Peyer's patch (tissue), 4 donors: Measurements from ENCODE around the gene ALDH1A2. TPM values are rescaled to one million over a fixed set of nuclear protein-coding genes. Genes with fewer than 3 reads are reported as not detected.

Experiments used
- DNase-seq, 3 donors: peaks; one replicate each; pipeline ENCODE4 v3.0.0-alpha.2; 2017 to 2019
- H3K27ac ChIP-seq, 4 donors: fragments of 200-600 bp; sonication (generic); one replicate each; pipeline ENCODE4 v1.5.1; 2016 to 2019
- H3K27me3 ChIP-seq, 2 donors: fragments of 200-600 bp; sonication (generic); one replicate each; pipeline ENCODE4 v1.5.1; 2019
- H3K36me3 ChIP-seq, 3 donors: fragments of 200-600 bp; sonication (generic); one replicate each; pipeline ENCODE4 v1.5.1; 2016 to 2019
- H3K4me1 ChIP-seq, 4 donors: fragments of 200-600 bp; sonication (generic); one replicate each; pipeline ENCODE4 v1.5.1; 2016 to 2019
- H3K4me3 ChIP-seq, 4 donors: fragments of 200-600 bp; sonication (generic); 1 replicate in 3 of 4; 2 replicates in 1 of 4; pipeline ENCODE4 v1.5.1; 2016 to 2019; ENCODE audit warnings: mild to moderate bottlenecking in 1 of 4
- H3K9me3 ChIP-seq, 4 donors: fragments of 200-600 bp; sonication (generic); one replicate each; pipeline ENCODE4 v1.5.1; 2016 to 2019; ENCODE audit warnings: mild to moderate bottlenecking in 1 of 4
- POLR2A ChIP-seq, 2 donors: fragments of 450-650 bp; IDR thresholded peaks; one replicate each; pipeline ENCODE4 v1.5.1; 2017; ENCODE audit warnings: antibody characterized with exemption in 2 of 2, mild to moderate bottlenecking in 2 of 2, moderate library complexity in 2 of 2
- total RNA-seq, 4 donors: library from RNA; depleted of rRNA; stranded (reverse); fragments of >200 nt; gene quantifications; one replicate each; pipeline ENCODE4 v1.1.0, GENCODE V29; 2016
- TF ChIP-seq, protein P1 (sequence below), 6 experiments: fragments of 450-650 bp in 4 of 6; fragments of 200-600 bp in 2 of 6; sonication (generic) in 1 of 6; IDR thresholded peaks; one replicate each; pipeline ENCODE4 v1.5.1; 2017 to 2019; ENCODE audit warnings: antibody characterized with exemption in 6 of 6, mild to moderate bottlenecking in 3 of 6, moderate library complexity in 1 of 6

ALDH1A2 gene
- total RNA-seq, 4 donors from 2014 or later: 1.1 to 13.1 (median 10.0) TPM; not detected in 1

DNA sequence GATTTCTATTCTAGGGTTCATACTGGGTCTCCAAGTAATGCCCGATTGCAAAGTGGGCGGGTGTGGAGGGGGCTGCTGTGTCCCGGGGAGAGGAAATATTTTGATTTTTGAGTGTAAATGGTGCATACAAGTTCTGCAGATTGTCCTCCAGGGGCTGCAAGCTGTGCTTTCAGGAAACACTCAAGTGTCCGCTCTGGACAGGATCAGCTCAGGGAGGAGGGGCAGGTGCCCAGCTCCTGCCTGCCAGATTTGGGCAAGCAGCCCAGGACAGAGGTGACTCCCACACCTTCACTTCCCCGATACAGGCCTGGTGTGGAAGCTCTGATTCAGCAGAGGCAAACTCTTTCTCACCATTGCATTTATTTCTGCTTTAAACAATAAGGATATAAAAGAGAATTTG, 142.7 kb downstream of the ALDH1A2 start:
- H3K27ac ChIP-seq: peak overlapping the region in 2 of 4 donors; percentile 2 to 24
- H3K27me3 ChIP-seq: no peaks in the 10 kb centered on the region
- TF ChIP-seq, protein P1, sequence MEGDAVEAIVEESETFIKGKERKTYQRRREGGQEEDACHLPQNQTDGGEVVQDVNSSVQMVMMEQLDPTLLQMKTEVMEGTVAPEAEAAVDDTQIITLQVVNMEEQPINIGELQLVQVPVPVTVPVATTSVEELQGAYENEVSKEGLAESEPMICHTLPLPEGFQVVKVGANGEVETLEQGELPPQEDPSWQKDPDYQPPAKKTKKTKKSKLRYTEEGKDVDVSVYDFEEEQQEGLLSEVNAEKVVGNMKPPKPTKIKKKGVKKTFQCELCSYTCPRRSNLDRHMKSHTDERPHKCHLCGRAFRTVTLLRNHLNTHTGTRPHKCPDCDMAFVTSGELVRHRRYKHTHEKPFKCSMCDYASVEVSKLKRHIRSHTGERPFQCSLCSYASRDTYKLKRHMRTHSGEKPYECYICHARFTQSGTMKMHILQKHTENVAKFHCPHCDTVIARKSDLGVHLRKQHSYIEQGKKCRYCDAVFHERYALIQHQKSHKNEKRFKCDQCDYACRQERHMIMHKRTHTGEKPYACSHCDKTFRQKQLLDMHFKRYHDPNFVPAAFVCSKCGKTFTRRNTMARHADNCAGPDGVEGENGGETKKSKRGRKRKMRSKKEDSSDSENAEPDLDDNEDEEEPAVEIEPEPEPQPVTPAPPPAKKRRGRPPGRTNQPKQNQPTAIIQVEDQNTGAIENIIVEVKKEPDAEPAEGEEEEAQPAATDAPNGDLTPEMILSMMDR (IDR thresholded peaks at IDR 0.05): no peak
- no peak for TF ChIP-seq POLR2A (IDR thresholded peaks at IDR 0.05)
- no peak for DNase-seq
- H3K4me3 ChIP-seq: no peak overlapping the region
- no peaks in the 10 kb centered on the region for H3K36me3 ChIP-seq
- H3K9me3 ChIP-seq: no peaks in the 10 kb centered on the region
- H3K4me1 ChIP-seq: peaks cover 0 to 24% (median 0%) of the 10 kb centered on the region in 4 donors

DNA sequence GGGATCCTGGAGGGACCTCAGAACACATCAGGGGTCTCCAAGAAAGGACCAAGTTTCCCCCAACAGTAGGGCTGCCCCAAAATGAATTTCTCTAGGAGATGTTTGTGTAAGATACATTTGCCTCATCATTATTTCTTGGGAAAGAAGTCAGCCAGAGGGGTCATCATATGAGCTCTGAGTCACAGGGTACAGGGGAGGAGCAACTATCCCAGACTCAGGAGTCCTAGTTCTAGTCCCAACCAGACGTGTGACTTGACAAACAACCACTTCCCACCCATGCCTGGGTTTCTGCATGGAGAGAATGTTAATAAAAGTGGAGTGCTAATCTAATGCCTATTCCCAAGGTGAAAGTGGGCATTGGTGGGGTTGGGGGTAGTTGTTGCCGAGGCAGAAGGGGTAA, 144.1 kb downstream of the ALDH1A2 start:
- H3K4me3 ChIP-seq: no peak overlapping the region
- no peaks in the 10 kb centered on the region for H3K9me3 ChIP-seq
- no peaks in the 10 kb centered on the region for H3K36me3 ChIP-seq
- no peak overlapping the region for H3K27ac ChIP-seq
- peaks cover 0 to 24% (median 0%) of the 10 kb centered on the region in 4 donors for H3K4me1 ChIP-seq
- H3K27me3 ChIP-seq: no peaks in the 10 kb centered on the region
- DNase-seq: no peak
- TF ChIP-seq POLR2A (IDR thresholded peaks at IDR 0.05): no peak

DNA sequence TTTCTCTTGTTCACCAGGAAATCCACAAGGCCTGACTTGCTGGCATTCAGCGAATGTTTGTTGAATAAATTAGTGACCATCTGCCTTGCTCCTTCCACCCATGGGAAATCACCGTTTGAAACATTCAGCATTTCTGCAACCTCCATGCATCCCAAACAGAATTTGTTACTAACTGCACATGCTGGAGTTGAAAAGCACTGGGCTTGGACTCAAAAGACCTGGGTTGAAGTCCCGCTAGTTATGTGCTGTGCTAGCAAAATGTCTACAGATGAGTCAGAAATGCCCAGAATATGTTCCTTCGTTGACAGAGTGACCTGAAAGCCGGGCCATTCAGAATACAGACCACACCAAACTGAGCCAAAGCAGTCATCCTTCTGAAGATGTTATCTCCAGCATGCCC, 144.6 kb downstream of the ALDH1A2 start:
- H3K4me3 ChIP-seq: no peak overlapping the region
- no peaks in the 10 kb centered on the region for H3K27me3 ChIP-seq
- TF ChIP-seq, protein P1 (IDR thresholded peaks at IDR 0.05): no peak
- H3K4me1 ChIP-seq: peaks cover 0 to 24% (median 0%) of the 10 kb centered on the region in 4 donors
- DNase-seq: no peak
- no peaks in the 10 kb centered on the region for H3K36me3 ChIP-seq
- H3K9me3 ChIP-seq: no peaks in the 10 kb centered on the region
- no peak overlapping the region for H3K27ac ChIP-seq

DNA sequence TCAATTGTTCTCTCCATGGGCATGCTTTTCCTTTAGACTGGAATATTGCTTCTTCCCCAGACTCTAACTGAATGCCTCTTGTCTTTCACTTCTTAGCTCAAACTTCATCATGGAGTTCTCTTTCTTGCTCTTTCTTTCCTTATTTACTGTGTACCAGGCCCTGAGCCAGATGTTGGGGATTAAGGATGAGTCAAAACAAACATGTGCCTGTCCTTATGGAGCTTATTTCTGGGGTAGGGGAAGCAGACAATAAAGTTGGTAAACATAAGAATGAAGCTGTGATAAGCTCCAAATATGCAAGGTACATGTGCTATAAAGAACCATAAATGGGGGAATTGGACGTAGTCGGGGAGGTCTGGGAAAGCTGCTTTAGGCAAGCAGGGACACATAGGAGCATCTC, 145.8 kb downstream of the ALDH1A2 start:
- no peak overlapping the region for H3K27ac ChIP-seq
- H3K36me3 ChIP-seq: no peaks in the 10 kb centered on the region
- H3K27me3 ChIP-seq: no peaks in the 10 kb centered on the region
- H3K9me3 ChIP-seq: no peaks in the 10 kb centered on the region
- H3K4me3 ChIP-seq: no peak overlapping the region
- H3K4me1 ChIP-seq: peaks cover 0 to 24% (median 0%) of the 10 kb centered on the region in 4 donors
- no peak for DNase-seq
- TF ChIP-seq POLR2A (IDR thresholded peaks at IDR 0.05): no peak
- TF ChIP-seq, protein P1 (IDR thresholded peaks at IDR 0.05): no peak

DNA sequence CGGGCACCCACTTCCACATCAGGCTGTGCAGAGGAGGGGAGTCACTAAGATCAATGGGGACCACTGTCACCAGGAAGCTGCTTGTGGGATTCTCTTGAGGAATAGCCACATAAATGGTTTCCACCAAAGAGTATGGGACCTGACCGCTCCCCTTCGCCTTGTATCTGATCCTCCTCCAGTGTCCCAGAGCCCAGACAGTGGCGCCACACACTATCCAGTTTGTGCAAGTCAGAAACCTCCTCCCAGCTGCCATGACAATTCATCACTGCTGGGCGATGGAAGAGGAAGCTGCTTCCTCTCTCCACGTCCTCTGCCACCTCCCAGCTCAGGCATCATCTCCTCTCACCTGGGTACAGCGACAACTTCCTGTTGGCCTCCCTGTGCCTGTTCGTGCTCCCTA, 147.5 kb downstream of the ALDH1A2 start:
- H3K9me3 ChIP-seq: no peaks in the 10 kb centered on the region
- no peak overlapping the region for H3K27ac ChIP-seq
- H3K4me1 ChIP-seq: peaks cover 0 to 15% (median 0%) of the 10 kb centered on the region in 4 donors
- H3K4me3 ChIP-seq: no peak overlapping the region
- DNase-seq: no peak
- TF ChIP-seq, protein P1 (IDR thresholded peaks at IDR 0.05): no peak
- TF ChIP-seq POLR2A (IDR thresholded peaks at IDR 0.05): no peak
- H3K27me3 ChIP-seq: no peaks in the 10 kb centered on the region
- H3K36me3 ChIP-seq: no peaks in the 10 kb centered on the region

DNA sequence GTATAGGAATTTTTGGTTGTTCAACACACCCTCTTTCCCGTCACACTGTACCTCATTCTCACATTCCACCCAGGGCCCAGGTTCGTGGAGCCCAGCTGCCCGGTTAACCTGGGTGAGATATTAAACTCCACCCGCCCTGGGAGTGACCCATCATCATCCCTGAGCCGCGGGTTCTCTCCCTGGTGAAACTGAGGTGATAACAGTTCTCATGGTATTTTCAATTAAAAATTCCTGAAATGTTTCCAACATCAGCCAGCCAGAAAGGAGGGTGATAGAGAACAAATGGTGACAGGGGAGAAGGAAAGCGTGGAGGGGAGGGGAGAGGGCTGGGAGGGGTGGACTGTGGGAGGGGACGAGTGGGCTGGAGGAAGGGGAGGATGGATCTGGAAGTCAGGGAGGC, 148.8 kb downstream of the ALDH1A2 start:
- TF ChIP-seq, protein P1 (IDR thresholded peaks at IDR 0.05): no peak
- TF ChIP-seq POLR2A (IDR thresholded peaks at IDR 0.05): no peak
- H3K9me3 ChIP-seq: no peaks in the 10 kb centered on the region
- peaks cover 0 to 8% (median 0%) of the 10 kb centered on the region in 4 donors for H3K4me1 ChIP-seq
- no peaks in the 10 kb centered on the region for H3K36me3 ChIP-seq
- no peak overlapping the region for H3K27ac ChIP-seq
- H3K27me3 ChIP-seq: no peaks in the 10 kb centered on the region
- no peak overlapping the region for H3K4me3 ChIP-seq
- no peak for DNase-seq
